IPS-11a (cell line): ENCODE measurements around the gene HNRNPA1.
"Not testable (repeated sequence)": the region's sequence is repeated elsewhere in the genome, so short reads cannot be mapped to it uniquely, and the experiment has no call there.

Source experiments
- H3K4me3 ChIP-seq: one replicate; pipeline ENCODE4 v1.5.1; 2013; ENCODE audit warnings: low read depth, low read length, control low read depth

HNRNPA1 gene

GRCh38 chr12:54273981-54274380 lies 6.5 kb upstream of the HNRNPA1 start:
- no peak overlapping the region for H3K4me3 ChIP-seq

DNA sequence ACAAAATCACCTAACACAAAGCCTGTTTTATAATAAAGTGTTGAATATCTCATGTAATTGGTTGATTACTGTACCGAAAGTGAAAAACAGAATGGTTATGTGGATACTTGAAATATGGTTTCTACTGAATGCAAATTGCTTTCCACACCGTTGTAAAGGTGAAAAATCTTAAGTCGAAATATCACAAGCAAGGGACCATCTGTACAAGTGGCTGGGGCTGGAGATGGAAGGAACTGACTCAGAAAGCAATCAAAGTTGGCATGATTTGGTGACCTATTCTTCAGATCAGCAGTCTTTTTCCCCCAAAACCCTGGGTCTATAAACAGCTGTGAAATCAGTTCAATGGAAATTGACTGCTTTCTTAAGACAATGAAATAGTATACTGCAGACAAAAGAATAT lies 4.2 kb upstream of the HNRNPA1 start:
- H3K4me3 ChIP-seq = no peak overlapping the region

DNA sequence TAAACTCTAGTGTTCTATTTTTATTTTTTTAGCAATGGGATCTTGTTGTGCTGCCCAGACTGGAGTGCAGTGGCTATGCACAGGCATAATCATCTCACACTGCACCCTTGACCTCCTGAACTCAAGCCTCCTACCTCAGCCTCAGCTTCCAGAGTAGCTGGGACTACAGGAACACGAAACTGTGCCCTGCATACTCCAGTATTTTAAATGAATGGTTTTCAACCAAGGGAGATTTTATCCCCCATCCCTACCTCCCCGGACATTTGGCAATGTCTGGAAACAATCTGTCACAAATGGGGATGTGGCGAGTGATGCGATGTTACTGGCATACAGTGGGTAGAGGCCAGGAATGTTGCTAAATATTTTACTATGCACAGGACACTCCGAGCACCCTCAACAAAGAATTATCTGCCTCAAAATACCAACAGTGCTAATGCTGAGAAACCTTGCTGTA lies 2.7 kb upstream of the HNRNPA1 start:
- no peak overlapping the region for H3K4me3 ChIP-seq

GRCh38 chr12:54279227-54279631 lies 1.3 kb upstream of the HNRNPA1 start:
- H3K4me3 ChIP-seq = peak overlapping the region; percentile 100

DNA sequence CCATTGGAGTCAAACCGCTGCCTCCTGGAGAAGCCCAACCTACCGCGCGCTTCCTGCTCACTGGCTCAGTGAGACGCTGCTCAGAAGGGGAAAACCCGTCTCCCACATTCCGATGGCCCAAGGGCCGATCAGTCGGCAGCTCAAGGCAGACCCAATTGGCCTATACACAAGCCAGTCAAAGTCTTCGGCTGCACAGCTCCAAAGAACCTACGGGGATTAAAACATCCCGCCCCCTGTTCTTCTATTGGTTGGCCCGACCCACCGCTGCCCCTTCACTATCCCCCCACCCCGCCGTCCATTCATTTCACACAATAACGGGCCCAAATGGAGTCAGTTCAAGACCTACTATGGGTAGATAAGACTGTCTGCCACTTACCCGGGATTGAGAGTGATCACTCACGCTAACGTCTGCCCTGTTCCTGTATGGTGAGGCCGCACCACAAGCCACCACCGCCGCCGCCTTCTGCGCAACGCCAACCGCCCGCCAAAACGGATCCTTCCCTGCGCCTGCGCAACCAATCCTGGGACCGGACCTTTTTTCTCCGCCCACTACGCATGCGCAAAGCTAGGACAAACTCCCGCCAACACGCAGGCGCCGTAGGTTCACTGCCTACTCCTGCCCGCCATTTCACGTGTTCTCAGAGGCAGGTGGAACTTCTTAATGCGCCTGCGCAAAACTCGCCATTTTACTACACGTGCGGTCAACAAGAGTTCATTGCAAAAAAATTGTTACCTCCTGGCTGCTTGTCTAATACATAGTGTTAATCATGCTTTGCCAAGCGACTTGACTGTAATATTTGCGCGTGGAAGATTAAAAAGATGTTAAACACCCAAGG lies 676 bp upstream of the HNRNPA1 start, which contains the start of gene CBX5:
CBX5 (minus strand) TSS at position 491 of the 836 bp plus-strand sequence. CDS start 22,472 bp downstream, outside the sequence.
- H3K4me3 ChIP-seq = peak within 1 kb of the TSS; percentile 100

GRCh38 chr12:54281261-54281638 lies 724 bp downstream of the HNRNPA1 start:
- peak overlapping the region; percentile 100 for H3K4me3 ChIP-seq

GRCh38 chr12:54281694-54282093 lies 1.2 kb downstream of the HNRNPA1 start:
- peak overlapping the region; percentile 100 for H3K4me3 ChIP-seq

DNA sequence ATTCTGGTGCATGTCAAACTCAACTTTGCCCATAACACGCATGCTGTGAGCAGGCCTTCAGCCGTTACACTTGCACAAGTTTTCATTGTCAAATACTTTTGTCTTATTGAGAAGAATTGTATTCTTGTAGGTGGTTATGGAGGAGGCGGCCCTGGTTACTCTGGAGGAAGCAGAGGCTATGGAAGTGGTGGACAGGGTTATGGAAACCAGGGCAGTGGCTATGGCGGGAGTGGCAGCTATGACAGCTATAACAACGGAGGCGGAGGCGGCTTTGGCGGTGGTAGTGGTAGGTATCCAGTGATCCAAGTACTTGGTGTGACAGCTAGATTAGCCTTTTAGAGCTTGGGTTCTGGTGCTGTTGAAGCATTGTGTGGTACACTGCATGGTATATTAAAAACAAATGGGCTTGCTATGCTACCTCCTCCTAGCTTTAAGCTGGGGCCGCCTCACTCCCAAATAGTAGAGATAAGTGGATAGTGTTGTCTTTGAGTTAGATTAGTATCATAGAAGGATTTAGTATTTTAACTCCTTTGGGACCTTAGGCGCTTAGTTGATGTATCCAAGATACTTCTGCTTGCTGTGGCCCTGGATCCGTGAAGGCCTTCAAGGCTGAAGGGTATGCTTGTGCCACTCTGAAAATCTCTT lies 2.5 kb downstream of the HNRNPA1 start:
- peak overlapping the region; percentile 13 for H3K4me3 ChIP-seq

GRCh38 chr12:54284070-54284780 lies 3.7 kb downstream of the HNRNPA1 start:
- H3K4me3 ChIP-seq = not testable (repeated sequence)

GRCh38 chr12:54285150-54286041 lies 4.9 kb downstream of the HNRNPA1 start:
- no peak overlapping the region for H3K4me3 ChIP-seq

DNA sequence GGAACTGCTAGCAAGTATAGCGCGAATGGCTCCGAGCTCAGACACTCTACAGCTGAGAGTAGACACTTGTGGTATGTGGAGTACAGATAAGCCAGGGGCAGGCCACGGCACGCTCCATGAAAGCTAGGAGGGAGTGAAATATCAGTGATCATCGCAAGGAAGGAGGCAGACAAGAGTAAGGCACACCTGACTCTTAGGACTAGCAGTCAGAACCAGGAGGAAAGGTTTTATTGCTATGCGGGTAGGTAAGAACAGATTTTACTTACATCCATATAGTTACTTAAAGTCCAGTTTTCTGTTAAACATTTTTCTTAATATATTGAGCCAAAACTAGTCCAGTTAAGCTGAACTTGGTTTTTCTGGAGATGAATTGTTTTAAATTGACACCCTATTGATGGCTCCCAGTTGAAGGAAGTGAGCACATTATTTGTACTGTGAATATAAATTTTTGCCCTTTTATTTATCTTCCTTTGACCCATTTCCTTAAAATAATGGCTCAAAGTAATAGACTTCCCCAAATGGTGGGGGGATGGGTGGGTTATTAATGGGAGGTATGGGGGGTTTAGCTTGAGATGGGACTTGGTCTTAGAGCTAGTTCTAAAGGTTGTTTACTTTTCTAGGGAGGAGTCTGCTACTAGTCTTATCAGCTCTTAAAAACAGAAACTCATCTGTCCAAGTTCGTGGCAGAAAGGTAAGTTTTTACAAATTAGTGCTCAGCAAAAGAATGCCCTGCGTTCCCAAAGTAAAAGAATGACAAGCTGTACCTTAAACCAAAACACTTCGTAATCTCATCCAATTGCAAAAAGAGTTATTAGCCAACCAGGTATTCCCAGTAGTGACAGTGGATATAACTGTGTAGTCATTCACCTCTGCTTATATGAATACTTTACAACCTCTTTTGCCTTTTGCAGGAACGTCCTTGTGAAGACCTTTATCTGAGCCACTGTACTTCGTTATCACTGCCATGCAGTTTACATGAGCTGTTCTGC lies 5.8 kb downstream of the HNRNPA1 start:
- H3K4me3 ChIP-seq = no peak overlapping the region

DNA sequence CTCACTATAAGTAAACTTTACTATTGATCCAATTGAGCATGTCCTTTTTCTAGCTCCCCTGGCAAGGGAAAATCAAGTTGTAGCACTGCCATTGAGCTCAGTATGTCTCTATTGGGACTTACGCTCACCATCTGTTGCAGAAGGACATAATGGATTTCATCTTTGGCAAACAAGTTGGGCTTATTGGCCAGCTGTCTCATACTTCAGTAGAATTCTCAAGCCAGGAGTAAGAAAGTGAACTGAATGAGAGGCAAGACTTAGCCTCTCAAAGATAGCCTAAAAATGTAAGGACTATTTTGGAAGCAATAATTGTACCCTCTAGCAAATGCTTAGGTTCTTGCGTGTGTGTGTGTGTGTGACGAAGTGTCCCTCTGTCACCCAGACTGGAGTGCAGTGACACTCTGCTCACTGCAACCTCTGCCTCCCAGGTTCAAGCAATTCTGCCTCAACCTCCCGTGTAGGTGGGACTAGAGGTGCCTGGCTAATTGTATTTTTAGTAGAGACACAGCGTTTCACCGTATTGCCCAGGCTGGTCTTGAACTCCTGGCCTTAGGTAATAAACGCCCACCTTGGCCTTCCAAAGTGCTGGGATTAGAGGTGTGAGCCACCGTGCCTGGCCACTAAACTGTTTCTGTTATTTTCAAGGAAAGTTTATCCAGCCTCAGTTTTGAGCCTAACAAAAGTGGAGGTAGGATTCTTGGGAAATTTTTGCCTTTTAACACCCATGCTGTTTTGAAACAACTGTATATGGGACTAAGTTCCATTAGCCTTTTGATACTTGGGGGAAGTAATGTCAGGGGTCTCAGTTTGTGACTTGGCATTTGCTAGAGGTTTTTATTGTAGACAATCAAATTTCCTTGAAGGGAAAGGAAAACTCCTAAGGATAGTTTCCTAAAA lies 7.0 kb downstream of the HNRNPA1 start:
- H3K4me3 ChIP-seq = no peak overlapping the region

DNA sequence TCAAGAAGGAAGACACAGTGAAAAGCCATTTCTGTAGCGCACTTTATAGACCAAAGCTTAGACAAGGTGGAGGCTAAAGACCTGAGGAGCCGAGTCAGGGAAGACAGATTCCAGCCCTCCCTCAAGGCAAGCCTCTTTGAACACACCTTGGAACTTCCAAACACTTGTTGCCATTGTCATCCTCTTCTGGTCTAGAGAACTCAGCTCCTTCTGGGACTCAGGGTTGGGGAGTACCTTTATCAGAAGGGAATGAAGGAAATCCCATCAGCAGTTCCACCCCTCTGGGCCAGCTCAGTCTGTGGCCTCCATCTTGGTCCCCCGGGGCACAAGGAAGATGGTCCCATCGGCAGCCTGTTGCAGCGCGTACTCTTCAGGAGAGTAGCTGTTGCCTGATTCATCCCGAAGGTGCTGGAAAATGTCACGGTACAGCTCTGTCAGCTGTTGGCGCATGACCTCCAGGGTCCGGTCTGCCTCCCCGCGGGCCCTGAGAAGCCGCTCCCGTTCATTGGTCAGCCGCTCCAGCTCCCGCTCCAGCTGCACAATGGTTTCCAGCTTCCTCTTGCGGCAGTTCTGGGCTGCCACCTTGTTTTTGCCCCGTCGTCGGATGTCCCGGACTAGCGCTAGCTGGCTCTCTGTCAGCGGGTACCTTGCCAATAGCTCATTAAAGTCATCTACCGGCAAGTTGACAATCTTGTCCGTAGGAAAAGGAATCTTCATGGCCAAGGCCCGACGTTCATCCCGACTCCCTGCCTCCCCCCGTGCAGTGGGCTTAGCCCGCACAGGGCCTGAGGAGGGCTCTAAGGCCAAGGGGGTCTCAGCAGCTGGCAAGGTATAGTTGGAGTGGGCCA lies 11.8 kb downstream of the HNRNPA1 start:
- no peak overlapping the region for H3K4me3 ChIP-seq

DNA sequence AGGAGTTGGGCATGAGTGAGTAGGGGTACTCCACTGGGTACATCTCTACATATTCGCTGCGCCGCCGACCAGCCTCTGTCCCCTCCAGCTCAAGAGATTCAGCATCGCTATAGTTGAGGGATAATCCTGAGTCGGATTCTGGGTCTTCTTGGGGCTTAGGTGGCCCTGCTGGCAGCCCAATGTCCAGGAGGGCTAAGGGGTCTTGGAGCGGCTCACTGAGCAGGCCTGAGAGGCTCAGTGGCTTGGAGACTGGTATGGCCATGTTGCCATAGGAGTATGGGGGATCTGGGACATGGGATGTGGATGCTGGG lies 12.4 kb downstream of the HNRNPA1 start:
- no peak overlapping the region for H3K4me3 ChIP-seq

GRCh38 chr12:54294152-54294952 lies 13.8 kb downstream of the HNRNPA1 start:
- no peak overlapping the region for H3K4me3 ChIP-seq

- no peak overlapping the region for H3K4me3 ChIP-seq
Measured at GRCh38 chr12:54294953-54295566, 14.5 kb downstream of the HNRNPA1 start.
